ENCODE results near the gene SRP72. TPM values are rescaled to one million over a fixed set of nuclear protein-coding genes. Genes with fewer than 3 reads are reported as not detected.

SRP72 gene
- polyA plus RNA-seq, 1 of the 3 experiments (the other 2 are of a cell fraction): 47.6 TPM

DNA sequence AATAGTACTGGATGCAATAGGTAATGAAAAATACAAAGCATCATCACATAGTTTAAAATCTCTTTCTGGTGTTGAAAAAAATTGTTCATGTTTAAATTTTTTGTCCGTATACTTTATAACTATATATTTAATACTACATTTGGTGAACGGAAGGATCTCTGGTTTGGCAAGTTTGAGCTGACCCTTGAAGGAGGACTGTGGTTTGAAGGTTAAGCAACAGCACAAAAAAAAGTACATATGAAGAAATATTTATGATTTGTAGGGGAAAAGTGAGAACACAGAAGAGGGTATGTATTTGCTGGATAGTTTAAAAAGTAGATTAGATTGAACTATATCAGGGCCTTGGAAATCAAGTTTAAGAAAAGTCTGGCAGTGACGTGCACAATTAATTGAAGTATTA is 13.3 kb downstream of the SRP72 start:
- H3K4me3 ChIP-seq (ENCODE audit: low read depth in 2 of 2, low read length in 1 of 2): no peak overlapping the region
- no peak overlapping the region for H3K4me2 ChIP-seq
- no peak overlapping the region for H2AFZ ChIP-seq (ENCODE audit: low read depth)
- H3K9me3 ChIP-seq: no peaks in the 10 kb centered on the region
- peaks cover 3% of the 10 kb centered on the region; the same call in 1 of the 2 replicates for H3K79me2 ChIP-seq (ENCODE audit: insufficient read depth)
- H3K27me3 ChIP-seq (ENCODE audit: insufficient read depth): no peaks in the 10 kb centered on the region
- no peaks in the 10 kb centered on the region for H4K20me1 ChIP-seq (ENCODE audit: insufficient read depth)
- H3K9me2 ChIP-seq: no peaks in the 10 kb centered on the region
- H3K27ac ChIP-seq (ENCODE audit: low read depth in 2 of 2, low read length in 1 of 2): no peak overlapping the region
- peaks cover 72 to 93% of the 10 kb centered on the region in 2 experiments for H3K36me3 ChIP-seq (replicated peaks in 1 of 2; ENCODE audit: control insufficient read depth in 1 of 2, insufficient read depth in 2 of 2, low read length in 1 of 2)
- H3F3A ChIP-seq (replicated peaks; ENCODE audit: insufficient read depth): peaks cover 4% of the 10 kb centered on the region
- ChIA-PET POLR2A (no interaction called here), CTCF (interaction anchor here (0.6 to 1.1 kb wide), 3 partner anchors 21 to 319 kb away, joined by 3 to 5 read pairs (median 4); no protein-coding TSS in a partner anchor)
- 97% methylated on average over 3 of the region's 3 CpGs for WGBS (ENCODE audit: low lambda C conversion rate)
- H3K4me1 ChIP-seq (ENCODE audit: control insufficient read depth in 1 of 2, insufficient read depth in 2 of 2, low read depth in 1 of 2, low read length in 1 of 2): no peaks in the 10 kb centered on the region
- TF ChIP-seq TEAD4 (IDR thresholded peaks at IDR 0.05; ENCODE audit: borderline replicate concordance, insufficient read depth): no peak
- no peak overlapping the region for H3K9ac ChIP-seq
- no peak for DNase-seq

DNA sequence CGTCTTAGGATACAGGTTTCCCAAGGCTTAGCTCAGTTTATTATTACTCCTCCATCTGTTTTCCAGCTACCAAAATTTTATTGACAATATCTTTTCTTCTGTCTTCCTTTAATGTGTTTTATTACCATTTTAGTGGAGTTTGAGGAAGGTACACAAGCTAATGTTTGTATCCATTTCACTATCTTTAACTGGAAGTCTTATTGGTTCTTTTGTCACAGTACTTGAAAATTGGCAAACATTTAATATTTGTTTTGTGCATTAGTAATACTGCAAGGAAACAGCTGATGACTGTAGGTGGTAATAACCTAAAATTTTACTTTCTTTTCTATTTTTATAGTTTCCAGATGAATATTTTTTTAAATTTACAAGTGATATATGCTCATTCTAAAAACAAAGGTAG is 28.8 kb downstream of the SRP72 start:
- Histone ChIP-seq H3K9ac (no peak overlapping the region), H3K79me2 (ENCODE audit: insufficient read depth) (no peaks in the 10 kb centered on the region), H3K4me2 (no peak overlapping the region), H3K27ac (ENCODE audit: low read depth in 2 of 2, low read length in 1 of 2) (no peak overlapping the region), H3K4me3 (ENCODE audit: low read depth in 2 of 2, low read length in 1 of 2) (no peak overlapping the region), H3K9me2 (no peaks in the 10 kb centered on the region), H3F3A (replicated peaks; ENCODE audit: insufficient read depth) (peaks cover 4% of the 10 kb centered on the region), H3K27me3 (ENCODE audit: insufficient read depth) (no peaks in the 10 kb centered on the region), H3K36me3 (replicated peaks in 1 of 2; ENCODE audit: control insufficient read depth in 1 of 2, insufficient read depth in 2 of 2, low read length in 1 of 2) (peaks cover 54 to 74% of the 10 kb centered on the region in 2 experiments), H2AFZ (ENCODE audit: low read depth) (no peak overlapping the region), H3K4me1 (ENCODE audit: control insufficient read depth in 1 of 2, insufficient read depth in 2 of 2, low read depth in 1 of 2, low read length in 1 of 2) (no peaks in the 10 kb centered on the region), H3K9me3 (no peaks in the 10 kb centered on the region), H4K20me1 (ENCODE audit: insufficient read depth) (no peaks in the 10 kb centered on the region)
- no peak for TF ChIP-seq TAF1 (IDR thresholded peaks at IDR 0.05; ENCODE audit: borderline replicate concordance, low read depth, low read length)
- no peak for TF ChIP-seq USF1 (IDR thresholded peaks at IDR 0.05; ENCODE audit: borderline replicate concordance, low read depth)
- TF ChIP-seq GABPA (IDR thresholded peaks at IDR 0.05; ENCODE audit: low read depth): no peak
- no peak for TF ChIP-seq RFX5 (IDR thresholded peaks at IDR 0.05; ENCODE audit: low read length)
- TF ChIP-seq IRF3 (IDR thresholded peaks at IDR 0.05; ENCODE audit: low read depth, low read length): no peak
- no peak for TF ChIP-seq NRF1 (IDR thresholded peaks at IDR 0.05; ENCODE audit: low read depth, low read length)
- no peak for TF ChIP-seq PBX3 (IDR thresholded peaks at IDR 0.05)
- no peak for TF ChIP-seq FOSL2 (IDR thresholded peaks at IDR 0.05; ENCODE audit: borderline replicate concordance, low read depth)
- TF ChIP-seq POLR2AphosphoS5 (IDR thresholded peaks at IDR 0.05; ENCODE audit: low read depth, low read length): no peak
- no peak for TF ChIP-seq GATA2 (CRISPR knock-in tag; IDR thresholded peaks at IDR 0.05)
- no peak for TF ChIP-seq RAD21 (IDR thresholded peaks at IDR 0.05; ENCODE audit: low read length)
- TF ChIP-seq, protein P1, sequence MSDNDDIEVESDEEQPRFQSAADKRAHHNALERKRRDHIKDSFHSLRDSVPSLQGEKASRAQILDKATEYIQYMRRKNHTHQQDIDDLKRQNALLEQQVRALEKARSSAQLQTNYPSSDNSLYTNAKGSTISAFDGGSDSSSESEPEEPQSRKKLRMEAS (IDR thresholded peaks at IDR 0.05; ENCODE audit: low read depth): no peak
- TF ChIP-seq TEAD4 (IDR thresholded peaks at IDR 0.05; ENCODE audit: borderline replicate concordance, insufficient read depth): no peak
- TF ChIP-seq JUND (IDR thresholded peaks at IDR 0.05): no peak
- no peak for TF ChIP-seq EP300 (IDR thresholded peaks at IDR 0.05; ENCODE audit: borderline replicate concordance in 1 of 2, low read depth in 1 of 2, low read length in 1 of 2)
- no peak for TF ChIP-seq ELF1 (IDR thresholded peaks at IDR 0.05)
- DNase-seq: no peak
- CTCF ChIA-PET: interaction anchor here (2.3 kb wide), 1 partner anchor 48 kb away, joined by 8 read pairs; no protein-coding TSS in a partner anchor
- POLR2A ChIA-PET: no interaction called here
- WGBS (ENCODE audit: low lambda C conversion rate): 100% methylated on average over 1 of the region's 1 CpG
